GM11168 (cell line): ENCODE data around the gene UBE2J2.
"Not testable (repeated sequence)": the region's sequence is repeated elsewhere in the genome, so short reads cannot be mapped to it uniquely, and the experiment has no call there.

ENCODE experiments used
- in situ Hi-C: fragments of 300-500 bp; cut with MboI; formaldehyde crosslinking; loops from one replicate; pipeline ENCODE4 v1.12.0; 2022; ENCODE audit warnings: low sequenced_read_pairs; ENCODE audit not compliant: unreplicated experiment

UBE2J2 gene

DNA sequence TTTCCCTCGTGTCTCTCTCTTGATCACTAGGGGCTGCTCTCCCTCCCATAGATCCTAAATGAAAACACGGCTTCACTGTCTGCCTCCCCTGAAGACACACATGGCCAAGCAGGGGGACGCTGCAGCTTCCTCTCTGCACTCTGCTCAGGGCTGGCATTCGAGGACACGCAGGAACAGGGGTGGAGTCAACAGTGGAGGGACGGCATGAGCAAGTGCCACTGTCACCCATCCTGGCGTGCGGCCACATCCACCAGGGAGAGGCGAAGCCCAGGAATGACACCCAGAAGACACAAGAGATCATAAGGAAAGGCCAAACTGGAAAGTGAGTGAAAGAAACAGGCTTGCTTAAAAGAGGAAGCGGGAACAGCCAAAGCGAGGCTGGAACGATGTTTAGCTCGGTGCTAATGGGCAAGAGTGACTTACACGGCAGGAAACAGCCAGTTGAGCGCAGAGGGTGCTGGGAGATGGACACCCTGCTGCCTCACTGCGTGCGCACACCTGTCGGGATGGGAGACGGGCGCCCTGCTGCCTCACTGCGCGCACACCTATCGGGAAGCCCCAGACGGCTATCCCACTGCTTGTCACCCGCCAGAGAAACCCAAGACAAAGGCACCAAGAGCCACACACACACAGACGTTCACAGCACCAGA is 13.6 kb downstream of the UBE2J2 start:
- in situ Hi-C loops: loop anchor here (10.0 kb wide), 1 partner anchor 145 kb away; the partner anchor contains the start of gene C1orf159

DNA sequence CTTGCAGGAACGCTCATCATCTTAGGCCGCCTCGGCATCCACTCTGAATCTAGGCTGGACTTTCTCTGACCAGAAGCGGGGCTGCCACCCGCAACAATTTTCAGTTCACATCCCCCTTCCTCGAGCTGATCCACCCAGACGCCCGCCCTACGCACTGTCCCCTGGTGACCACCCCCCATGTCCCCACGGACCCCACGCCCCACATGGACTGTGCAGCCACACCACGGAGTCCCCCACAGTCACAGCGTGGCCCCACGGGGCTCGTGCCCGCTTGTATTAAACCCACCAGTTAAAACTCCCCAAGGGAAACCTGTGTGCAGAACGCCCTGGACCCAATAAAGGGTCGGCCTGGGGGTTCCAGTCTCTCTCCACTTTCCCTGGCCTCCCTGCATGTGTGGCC is 14.1 kb downstream of the UBE2J2 start:
- in situ Hi-C loops: loop anchor here (10.0 kb wide), 1 partner anchor 145 kb away; the partner anchor contains the start of gene C1orf159

DNA sequence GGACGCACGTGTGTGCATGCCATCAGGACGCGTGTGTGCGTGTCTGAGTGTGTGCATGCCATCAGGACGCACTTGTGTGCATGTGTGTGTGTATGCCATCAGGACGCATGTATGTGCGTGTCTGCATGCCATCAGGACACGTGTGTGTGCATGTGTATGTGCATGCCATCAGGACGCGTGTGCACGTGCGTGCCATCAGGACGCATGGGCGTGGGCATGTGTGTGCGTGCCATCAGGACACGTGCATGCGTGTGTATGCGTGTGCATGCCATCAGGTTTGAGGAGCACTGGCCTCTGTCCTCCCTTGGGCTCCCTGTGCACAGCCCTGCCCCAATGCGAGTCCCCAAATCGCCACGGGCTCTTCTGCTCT is 14.6 kb downstream of the UBE2J2 start:
- in situ Hi-C loops: loop anchor here (10.0 kb wide), 1 partner anchor 144 kb away; the partner anchor contains the start of gene C1orf159

DNA sequence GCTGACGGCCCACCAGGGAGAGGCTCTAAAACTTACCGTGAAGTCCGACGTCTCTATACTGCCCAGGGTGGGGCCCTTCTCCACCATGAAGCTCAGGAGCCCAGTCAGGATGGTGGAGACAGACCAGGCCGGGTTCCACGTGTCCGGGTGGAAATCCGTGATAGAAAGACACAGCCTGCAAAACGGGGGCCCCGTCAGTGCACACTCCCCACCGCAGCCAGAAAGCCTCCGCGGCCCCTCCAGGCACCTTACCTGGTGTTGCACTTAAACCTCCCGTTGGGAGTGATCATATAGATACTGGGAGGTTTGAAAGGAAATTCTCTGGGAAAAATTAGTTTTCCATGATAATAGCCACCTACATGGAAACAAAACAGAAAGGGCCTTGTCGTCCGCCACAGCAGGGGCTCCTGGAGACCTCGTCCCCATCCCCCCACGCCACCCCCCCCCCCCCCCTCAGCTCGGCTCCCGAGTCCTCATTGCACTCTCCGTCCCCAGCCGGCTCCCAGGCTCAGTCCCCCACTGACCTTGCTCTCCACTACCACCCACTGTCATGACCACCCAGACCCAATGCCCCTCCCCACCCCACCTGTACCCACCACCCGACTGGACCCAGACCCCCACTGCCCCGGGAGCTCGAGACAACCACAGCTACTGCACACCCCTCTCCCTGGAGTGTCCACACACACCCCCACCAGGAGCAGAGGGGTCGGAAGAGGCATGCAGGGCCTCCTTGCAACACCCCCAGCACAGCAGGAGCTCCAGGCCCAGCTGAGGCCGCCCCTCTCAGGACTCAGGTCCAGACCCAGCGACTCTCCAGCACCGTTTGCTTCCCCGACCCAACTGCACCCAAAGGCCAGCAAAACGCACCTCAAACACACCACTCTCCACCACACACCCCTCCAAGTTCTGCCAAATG is 16.4 kb downstream of the UBE2J2 start:
- in situ Hi-C loops: loop anchor here (10.0 kb wide), 1 partner anchor 142 kb away; the partner anchor contains the start of gene C1orf159

DNA sequence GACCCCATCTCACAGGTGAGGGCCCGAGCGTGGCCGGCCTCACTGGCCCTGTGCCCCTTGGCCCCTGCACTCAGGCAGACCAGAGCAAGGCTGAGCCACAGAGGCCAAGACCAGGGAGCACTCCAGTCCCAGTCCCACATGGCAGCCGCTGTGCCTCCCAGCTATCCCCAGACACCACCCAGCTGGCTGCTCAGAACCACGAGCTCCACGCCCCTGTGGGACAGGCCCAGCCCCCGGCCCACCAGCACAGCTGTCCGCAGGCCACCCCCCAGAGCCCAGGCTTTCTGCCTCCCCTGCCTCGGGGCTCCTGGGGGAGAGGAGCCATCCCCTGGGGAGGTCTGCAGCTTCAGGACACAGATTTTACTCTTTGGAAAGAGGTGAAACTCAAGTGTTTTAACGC is 18.0 kb downstream of the UBE2J2 start:
- in situ Hi-C loops: loop anchor here (10.0 kb wide), 1 partner anchor 141 kb away; the partner anchor contains the start of gene C1orf159

- in situ Hi-C loops: loop anchor here (10.0 kb wide), 1 partner anchor 140 kb away; the partner anchor contains the start of gene C1orf159
Measured at GRCh38 chr1:1255078-1255477, 18.6 kb downstream of the UBE2J2 start.

DNA sequence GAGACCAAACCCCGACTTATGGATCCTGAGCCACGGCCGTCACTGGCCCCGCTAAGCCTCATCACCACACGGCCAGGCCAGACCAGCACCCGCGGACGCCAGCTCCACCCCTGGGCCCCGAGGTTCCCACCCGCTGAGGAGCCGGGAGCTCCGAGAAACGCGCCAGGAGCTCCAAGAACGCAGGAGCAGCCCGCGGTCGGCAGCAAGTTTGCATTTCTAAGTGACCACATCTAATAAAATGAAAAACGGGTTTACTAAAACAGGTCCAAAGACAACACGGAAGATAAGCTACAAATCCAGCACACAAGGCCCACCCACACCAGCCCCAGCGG is 19.0 kb downstream of the UBE2J2 start:
- in situ Hi-C loops: loop anchor here (10.0 kb wide), 1 partner anchor 140 kb away; the partner anchor contains the start of gene C1orf159

DNA sequence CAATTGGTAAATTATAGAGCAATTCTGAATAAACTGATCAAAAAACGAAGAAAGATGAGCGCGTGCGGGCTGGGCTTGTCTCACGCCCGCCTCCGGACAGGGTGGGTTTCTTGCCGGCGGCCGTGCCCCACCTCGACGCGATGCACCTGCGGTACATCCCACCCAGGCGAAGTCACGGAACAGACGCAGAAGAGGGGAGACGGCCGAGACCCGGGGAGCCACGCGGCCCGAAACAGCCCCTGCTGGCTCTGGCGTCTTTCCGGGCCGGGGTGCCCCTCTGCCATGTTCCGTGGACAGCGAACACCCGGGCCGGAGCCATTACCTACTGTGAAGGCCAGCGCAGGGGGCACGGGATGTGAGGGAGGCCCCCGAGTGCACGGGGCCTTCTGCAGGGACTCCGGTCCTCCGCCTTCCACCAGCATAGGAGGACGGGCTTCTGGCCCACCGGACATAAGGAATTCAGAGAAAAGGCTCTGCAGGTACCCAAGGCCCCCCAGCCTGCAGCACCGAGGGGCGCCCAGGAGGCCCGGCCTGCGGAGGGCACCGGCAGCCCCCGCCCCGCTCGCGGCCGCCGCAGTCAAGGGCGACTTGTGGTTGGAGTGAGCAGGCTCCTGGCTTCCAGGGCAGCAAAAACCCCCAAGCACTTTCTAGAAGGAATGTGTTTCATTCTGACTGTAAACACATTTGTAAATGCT is 19.5 kb downstream of the UBE2J2 start:
- in situ Hi-C loops: loop anchor here (10.0 kb wide), 1 partner anchor 139 kb away; the partner anchor contains the start of gene C1orf159

- in situ Hi-C loops: loop anchor here (10.0 kb wide), 1 partner anchor 139 kb away; the partner anchor contains the start of gene C1orf159
Measured at GRCh38 chr1:1253314-1253713, 20.3 kb downstream of the UBE2J2 start.

- in situ Hi-C loops: loop anchor here (10.0 kb wide), 1 partner anchor 136 kb away; the partner anchor contains the start of gene C1orf159
Measured at GRCh38 chr1:1250786-1251284, 22.8 kb downstream of the UBE2J2 start.

DNA sequence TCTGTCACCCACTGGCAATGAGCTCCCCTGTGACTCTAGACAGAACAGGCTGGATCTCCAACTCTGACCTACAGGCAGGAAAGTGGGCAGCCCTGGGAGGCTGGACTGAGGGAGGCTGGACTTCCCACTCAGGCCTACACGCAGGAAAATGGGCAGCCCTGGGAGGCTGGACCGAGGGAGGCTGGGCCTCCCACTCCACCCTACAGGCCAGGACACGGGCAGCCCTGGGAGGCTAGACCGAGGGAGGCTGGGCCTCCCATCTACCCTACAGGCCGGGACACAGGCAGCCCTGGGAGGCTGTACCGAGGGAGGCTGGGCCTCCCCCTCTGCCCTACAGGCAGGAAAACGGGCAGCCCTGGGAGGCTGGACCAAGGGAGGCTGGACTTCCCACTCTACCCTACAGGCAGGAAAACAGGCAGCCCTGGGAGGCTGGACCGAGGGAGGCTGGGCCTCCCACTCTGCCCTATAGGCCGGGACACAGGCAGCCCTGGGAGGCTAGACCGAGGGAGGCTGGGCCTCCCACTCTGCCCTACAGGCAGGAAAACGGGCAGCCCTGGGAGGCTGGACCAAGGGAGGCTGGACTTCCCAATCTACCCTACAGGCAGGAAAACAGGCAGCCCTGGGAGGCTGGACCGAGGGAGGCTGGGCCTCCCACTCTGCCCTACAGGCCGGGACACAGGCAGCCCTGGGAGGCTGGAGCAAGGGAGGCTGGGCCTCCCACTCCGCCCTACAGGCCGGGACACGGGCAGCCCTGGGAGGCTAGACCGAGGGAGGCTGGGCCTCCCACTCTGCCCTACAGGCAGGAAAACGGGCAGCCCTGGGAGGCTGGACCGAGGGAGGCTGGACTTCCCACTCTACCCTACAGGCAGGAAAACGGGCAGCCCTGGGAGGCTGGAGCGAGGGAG is 25.4 kb downstream of the UBE2J2 start:
- in situ Hi-C loops: not testable (repeated sequence)

DNA sequence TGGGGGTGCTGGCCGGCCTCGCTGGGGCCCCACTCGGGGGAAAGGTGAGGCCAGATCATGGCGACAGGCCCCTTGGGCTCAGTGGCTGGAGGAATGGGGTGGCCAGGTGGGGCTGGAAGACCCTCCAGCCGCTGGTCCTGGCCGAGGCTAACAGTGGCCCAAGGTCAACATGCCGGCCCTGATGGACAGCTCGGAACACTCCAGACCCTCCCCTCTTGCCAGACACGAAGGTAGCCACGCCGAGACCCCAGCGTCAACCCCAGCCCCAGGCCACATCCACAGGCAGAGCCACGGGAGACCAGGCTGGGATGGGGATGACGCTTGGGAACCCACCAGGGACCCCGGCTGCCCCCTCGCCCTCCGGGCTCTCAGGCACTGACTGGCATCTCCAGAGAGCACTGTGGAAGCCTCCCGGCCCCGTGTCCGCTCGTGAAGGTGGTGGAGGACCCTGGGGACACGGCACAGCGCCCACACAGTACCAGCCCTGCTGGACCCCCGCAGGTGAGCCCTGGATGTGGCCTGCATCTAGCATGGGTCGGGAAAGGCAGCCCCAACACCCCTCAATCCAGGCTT is 26.2 kb downstream of the UBE2J2 start:
- in situ Hi-C loops: no loop called here

DNA sequence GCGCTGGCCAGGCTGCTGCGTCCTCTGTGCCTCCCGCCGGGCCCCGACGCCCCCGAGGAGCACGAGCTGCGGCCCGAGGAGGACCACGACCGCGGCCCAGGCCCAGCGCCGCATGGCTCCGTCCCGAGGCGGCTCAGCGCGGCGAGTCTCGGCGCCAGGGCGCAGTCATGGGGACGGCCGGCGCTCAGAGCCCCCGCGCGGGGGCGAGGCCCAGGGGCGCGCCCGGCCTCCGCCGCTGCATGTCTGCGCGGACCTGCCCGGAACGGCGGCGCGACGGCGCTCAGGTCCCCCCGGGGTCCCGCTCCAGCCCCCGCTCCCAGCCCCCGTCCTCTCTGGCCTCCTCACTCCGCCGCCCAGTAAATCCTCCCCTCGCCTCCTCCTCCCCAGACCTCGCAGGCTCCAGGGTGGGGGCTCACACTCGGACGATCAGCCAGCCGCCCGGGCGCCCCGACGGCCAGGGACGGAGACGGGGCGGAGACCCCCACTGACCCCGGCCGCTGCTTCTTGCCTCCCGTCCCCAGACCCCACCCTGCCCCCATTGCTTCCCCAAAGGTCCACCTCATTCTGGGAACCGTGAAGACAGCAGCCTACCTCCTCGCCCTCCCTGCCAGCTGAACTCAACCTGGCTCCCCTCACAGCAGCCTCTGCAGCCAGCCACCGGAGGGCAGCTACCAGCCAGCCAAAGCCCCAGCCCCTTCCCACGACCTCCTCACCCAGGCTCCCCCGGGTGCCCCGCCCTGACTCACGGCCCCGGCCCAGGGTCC is 26.9 kb downstream of the UBE2J2 start, which contains the start of gene C1QTNF12:
Gene C1QTNF12 (minus strand): TSS at position 146 of the 764 bp plus-strand sequence. CDS start 32 bp downstream, at position 114.
- in situ Hi-C loops: no loop called here

- in situ Hi-C loops: no loop called here
Measured at GRCh38 chr1:1245817-1246576, 27.7 kb downstream of the UBE2J2 start.

- in situ Hi-C loops: no loop called here
Measured at GRCh38 chr1:1245178-1245816, 28.4 kb downstream of the UBE2J2 start.

GRCh38 chr1:1244192-1244811 is 29.4 kb downstream of the UBE2J2 start:
- in situ Hi-C loops: no loop called here
